Thoracic aorta (tissue), 2 donors: ENCODE data around the gene FXR2. TPM values are rescaled to one million over a fixed set of nuclear protein-coding genes. Genes with fewer than 3 reads are reported as not detected.

Source experiments
- ATAC-seq: fragments of 150-250 bp; one replicate; pipeline ENCODE4 v1.8.0; 2017; ENCODE audit warnings: low read depth; ENCODE audit not compliant: insufficient number of reproducible peaks, low FRiP score
- DNase-seq: peaks from one replicate; pipeline ENCODE4 v3.0.0-alpha.2; 2020; ENCODE audit warnings: low spot score
- H3K27ac ChIP-seq, 2 donors: fragments of 200-600 bp; sonication (generic); 1 replicate in 1 of 2; 2 replicates in 1 of 2; pipeline ENCODE4 v1.5.1; 2016; ENCODE audit warnings: mild to moderate bottlenecking in 2 of 2, moderate library complexity in 2 of 2
- H3K27me3 ChIP-seq: fragments of 200-600 bp; sonication (generic); replicated peaks from 2 replicates; pipeline ENCODE4 v1.6.0; 2016; ENCODE audit warnings: mild to moderate bottlenecking; ENCODE audit not compliant: insufficient read depth
- H3K36me3 ChIP-seq: fragments of 200-600 bp; sonication (generic); one replicate; pipeline ENCODE4 v1.5.1; 2016
- H3K4me1 ChIP-seq, 2 donors: fragments of 200-600 bp; sonication (generic); 1 replicate in 1 of 2; 2 replicates in 1 of 2; pipeline versions ENCODE4 v1.5.1 to v1.6.0; 2016; ENCODE audit warnings: low read depth in 2 of 2, mild to moderate bottlenecking in 1 of 2; ENCODE audit not compliant: control insufficient read depth in 1 of 2
- H3K4me3 ChIP-seq: fragments of 200-600 bp; sonication (generic); 2 replicates; pipeline ENCODE4 v1.5.1; 2016; ENCODE audit warnings: mild to moderate bottlenecking
- H3K9me3 ChIP-seq: fragments of 200-600 bp; sonication (generic); 2 replicates; pipeline ENCODE4 v1.5.1; 2016
- CTCF ChIP-seq: fragments of 200-600 bp; sonication (generic); IDR thresholded peaks from one replicate; pipeline ENCODE4 v1.5.1; 2019; ENCODE audit warnings: antibody characterized with exemption
- total RNA-seq, 2 donors: library from RNA; depleted of rRNA; stranded (reverse); fragments of >200 nt; gene quantifications; one replicate each; pipeline versions ENCODE4 v1.1.0 to v1.2.3, GENCODE V29; 2016

Gene FXR2
- total RNA-seq, 2 donors from 2014 or later: 42.8 to 53.9 TPM

DNA sequence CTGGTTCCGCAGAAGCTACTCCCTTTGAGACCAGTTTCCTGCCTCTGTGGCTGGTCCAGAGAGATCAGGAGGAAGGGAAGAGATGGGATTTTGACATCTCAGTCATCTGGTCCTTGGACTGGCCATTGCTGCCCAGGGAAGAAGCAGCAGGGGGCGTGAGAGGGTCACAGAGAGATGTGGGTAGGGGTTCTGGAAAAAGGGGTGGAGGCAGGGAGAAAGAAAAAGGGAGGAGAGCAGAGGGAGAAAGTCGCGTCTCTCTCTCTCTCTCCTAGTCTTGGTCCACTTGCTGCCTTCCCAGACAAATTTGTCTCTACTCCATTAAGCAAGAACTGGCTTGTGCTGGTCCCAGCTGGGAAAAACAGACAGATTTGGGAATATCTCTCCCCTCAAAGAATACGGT lies 19.7 kb upstream of the FXR2 start:
- Histone ChIP-seq H3K4me3 (no peak overlapping the region), H3K27ac (no peak overlapping the region), H3K36me3 (no peaks in the 10 kb centered on the region), H3K9me3 (no peaks in the 10 kb centered on the region), H3K4me1 (no peaks in the 10 kb centered on the region), H3K27me3 (no peaks in the 10 kb centered on the region)
- DNase-seq (no peak), ATAC-seq (no peak)
- no peak for TF ChIP-seq CTCF

DNA sequence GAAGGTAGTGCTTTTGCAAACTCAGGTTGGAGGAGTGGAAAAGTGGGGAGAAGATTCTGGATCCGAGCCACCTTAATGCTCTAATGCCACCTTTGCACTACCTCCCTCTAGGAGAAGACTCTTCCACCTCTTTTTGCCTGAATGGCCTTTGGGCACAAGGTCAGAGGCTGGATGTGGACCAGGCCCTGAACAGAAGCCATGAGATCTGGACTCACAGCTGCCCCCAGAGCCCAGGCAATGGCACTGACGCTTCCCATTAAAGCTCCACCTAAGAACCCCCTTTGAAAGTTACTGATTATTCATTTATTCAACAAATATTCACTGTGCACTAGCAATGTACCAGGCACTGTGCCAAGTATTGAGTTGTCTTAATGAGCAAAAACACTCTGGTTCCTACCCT lies 18.4 kb upstream of the FXR2 start:
- DNase-seq: no peak
- no peak for TF ChIP-seq CTCF

DNA sequence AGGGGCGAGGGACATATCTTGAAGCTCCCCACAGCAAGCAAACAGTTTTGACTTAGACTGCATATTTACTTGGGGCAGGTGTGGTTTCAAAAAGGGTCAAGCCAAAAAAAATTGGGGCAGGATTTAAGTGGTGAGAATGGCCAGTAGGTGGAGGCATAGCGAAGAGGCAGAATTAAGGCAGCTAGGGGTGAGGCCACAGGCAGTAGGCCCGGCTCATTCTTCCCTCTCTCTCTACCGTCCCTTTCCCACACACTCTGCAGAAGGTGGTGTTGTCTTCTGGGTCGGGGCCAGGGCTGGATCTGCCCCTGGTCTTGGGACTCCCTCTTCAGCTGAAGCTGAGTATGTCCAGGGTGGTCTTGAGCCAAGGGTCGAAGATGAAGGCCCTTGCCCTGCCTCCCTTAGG lies 17.8 kb upstream of the FXR2 start:
- H3K27me3 ChIP-seq: no peaks in the 10 kb centered on the region
- ATAC-seq (no peak), DNase-seq (no peak)
- no peaks in the 10 kb centered on the region for H3K36me3 ChIP-seq
- H3K27ac ChIP-seq: no peak overlapping the region
- no peak for TF ChIP-seq CTCF
- no peaks in the 10 kb centered on the region for H3K4me1 ChIP-seq
- no peaks in the 10 kb centered on the region for H3K9me3 ChIP-seq
- no peak overlapping the region for H3K4me3 ChIP-seq

More for the DNA sequence above, 18.4 kb upstream of the FXR2 start:
- Histone ChIP-seq H3K9me3 (no peaks in the 10 kb centered on the region), H3K4me3 (no peak overlapping the region), H3K4me1 (no peaks in the 10 kb centered on the region), H3K36me3 (no peaks in the 10 kb centered on the region), H3K27me3 (no peaks in the 10 kb centered on the region), H3K27ac (no peak overlapping the region)
- no peak for ATAC-seq

GRCh38 chr17:7631398-7632380 lies 17.0 kb upstream of the FXR2 start:
- Histone ChIP-seq H3K27me3 (no peaks in the 10 kb centered on the region), H3K27ac (no peak overlapping the region), H3K4me1 (peaks cover 2 to 4% of the 10 kb centered on the region in 2 donors), H3K4me3 (no peak overlapping the region), H3K36me3 (no peaks in the 10 kb centered on the region), H3K9me3 (no peaks in the 10 kb centered on the region)
- ATAC-seq (no peak), DNase-seq (no peak)
- no peak for TF ChIP-seq CTCF

DNA sequence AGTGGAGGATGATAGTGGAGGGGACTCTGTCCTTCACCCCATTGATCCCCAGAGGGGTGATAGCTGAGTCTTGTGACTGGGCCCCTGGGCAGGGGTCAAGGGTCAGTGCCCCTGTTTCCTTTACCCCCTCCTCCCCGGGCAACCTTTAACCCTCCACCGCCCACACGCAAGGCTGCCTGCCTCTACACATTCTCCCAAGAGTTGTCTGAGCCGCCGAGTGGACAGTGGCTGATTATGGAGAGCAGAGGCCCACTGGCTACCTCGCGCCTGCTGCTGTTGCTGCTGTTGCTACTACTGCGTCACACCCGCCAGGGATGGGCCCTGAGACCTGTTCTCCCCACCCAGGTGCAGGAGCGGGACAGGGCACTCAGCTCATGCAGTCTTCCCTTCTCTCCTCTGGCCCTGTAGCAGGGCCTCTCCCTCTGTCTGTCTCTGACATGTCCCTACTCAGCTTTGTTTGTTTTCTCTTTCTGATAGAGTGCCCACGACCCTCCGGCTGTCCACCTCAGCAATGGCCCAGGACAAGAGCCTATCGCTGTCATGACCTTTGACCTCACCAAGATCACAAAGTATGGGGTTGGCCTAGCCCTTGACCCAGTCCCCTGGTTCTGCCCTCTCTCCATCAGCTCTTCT lies 15.4 kb upstream of the FXR2 start, which contains the start of gene SHBG:
SHBG (plus strand) TSS at position 197 of the 633 bp plus-strand sequence; CDS start at position 235, 38 bp downstream.
- TF ChIP-seq CTCF: no peak
- Histone ChIP-seq H3K9me3 (no peaks in the 10 kb centered on the region), H3K27me3 (no peaks in the 10 kb centered on the region)

More for the DNA sequence above, 15.4 kb upstream of the FXR2 start, which contains the start of gene SHBG:
- no peak for DNase-seq
- H3K4me3 ChIP-seq: no peak within 1 kb of the TSS
- H3K27ac ChIP-seq: no peak within 1 kb of the TSS
- no peaks in the 10 kb centered on the region for H3K36me3 ChIP-seq
- no peak for ATAC-seq
- H3K4me1 ChIP-seq: peaks cover 7 to 8% of the 10 kb centered on the region in 2 donors
